Measurements from ENCODE around the gene SPRN.
A peak's percentile ranks its signal among the peaks of the same experiment; 100 is the strongest.
"Not testable (repeated sequence)": the region's sequence is repeated elsewhere in the genome, so short reads cannot be mapped to it uniquely, and the experiment has no call there.

SPRN gene

GRCh38 chr10:133440633-133441285 lies 16.3 kb upstream of the SPRN start:
- no peak for DNase-seq (ENCODE audit: low spot score)
- TF ChIP-seq, protein P1, sequence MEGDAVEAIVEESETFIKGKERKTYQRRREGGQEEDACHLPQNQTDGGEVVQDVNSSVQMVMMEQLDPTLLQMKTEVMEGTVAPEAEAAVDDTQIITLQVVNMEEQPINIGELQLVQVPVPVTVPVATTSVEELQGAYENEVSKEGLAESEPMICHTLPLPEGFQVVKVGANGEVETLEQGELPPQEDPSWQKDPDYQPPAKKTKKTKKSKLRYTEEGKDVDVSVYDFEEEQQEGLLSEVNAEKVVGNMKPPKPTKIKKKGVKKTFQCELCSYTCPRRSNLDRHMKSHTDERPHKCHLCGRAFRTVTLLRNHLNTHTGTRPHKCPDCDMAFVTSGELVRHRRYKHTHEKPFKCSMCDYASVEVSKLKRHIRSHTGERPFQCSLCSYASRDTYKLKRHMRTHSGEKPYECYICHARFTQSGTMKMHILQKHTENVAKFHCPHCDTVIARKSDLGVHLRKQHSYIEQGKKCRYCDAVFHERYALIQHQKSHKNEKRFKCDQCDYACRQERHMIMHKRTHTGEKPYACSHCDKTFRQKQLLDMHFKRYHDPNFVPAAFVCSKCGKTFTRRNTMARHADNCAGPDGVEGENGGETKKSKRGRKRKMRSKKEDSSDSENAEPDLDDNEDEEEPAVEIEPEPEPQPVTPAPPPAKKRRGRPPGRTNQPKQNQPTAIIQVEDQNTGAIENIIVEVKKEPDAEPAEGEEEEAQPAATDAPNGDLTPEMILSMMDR (IDR thresholded peaks at IDR 0.05; ENCODE audit: extremely low read depth, missing control alignments) = no peak

GRCh38 chr10:133439517-133440461 lies 15.4 kb upstream of the SPRN start:
- TF ChIP-seq, protein P1 (IDR thresholded peaks at IDR 0.05; ENCODE audit: extremely low read depth, missing control alignments) = no peak
- no peak for DNase-seq (ENCODE audit: low spot score)

- TF ChIP-seq, protein P1 (IDR thresholded peaks at IDR 0.05; ENCODE audit: extremely low read depth, missing control alignments) = peak; percentile 6
- DNase-seq (ENCODE audit: low spot score) = peak; percentile 76
These were observed 14.4 kb upstream of the SPRN start for GRCh38 chr10:133438711-133439273.

- DNase-seq (ENCODE audit: low spot score) = not testable (repeated sequence)
These were observed 8.4 kb upstream of the SPRN start for GRCh38 chr10:133432789-133433188.

DNA sequence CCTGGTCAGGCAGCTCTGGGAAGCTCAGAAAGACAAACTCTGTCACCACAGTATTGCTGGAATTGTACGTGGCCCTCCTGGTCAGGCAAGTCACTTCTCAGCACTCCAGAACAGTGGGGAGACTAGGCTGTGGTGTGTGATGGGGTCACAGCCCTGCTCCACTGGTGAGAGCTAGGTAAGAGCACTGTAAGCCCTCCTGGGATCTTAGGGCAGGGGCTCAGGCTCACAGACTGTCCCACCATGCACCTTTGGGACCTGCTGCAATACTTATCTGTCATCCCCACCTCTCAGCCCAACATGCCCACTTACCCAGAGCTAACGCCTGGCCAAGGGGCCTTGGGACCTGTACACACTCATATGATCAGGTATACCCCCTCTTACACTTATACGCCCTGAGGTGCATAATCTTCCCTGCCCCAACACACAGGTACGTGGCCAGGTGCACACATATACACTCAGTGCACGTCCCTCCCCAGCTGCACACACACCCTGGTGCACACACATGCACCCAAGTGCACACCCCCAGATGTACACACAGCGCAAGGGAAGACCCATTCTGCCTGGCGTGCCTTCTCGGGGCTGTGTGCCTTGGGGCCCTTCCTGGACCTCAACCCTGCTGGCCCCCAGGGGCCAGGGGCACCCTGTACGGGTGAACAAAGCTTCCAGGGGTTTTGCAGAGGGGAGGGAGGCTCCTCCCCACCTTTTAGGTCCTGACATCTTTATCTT lies 7.6 kb upstream of the SPRN start:
- not testable (repeated sequence) for DNase-seq (ENCODE audit: low spot score)

- DNase-seq (ENCODE audit: low spot score) = not testable (repeated sequence)
These were observed 5.1 kb upstream of the SPRN start for GRCh38 chr10:133429571-133429970.

DNA sequence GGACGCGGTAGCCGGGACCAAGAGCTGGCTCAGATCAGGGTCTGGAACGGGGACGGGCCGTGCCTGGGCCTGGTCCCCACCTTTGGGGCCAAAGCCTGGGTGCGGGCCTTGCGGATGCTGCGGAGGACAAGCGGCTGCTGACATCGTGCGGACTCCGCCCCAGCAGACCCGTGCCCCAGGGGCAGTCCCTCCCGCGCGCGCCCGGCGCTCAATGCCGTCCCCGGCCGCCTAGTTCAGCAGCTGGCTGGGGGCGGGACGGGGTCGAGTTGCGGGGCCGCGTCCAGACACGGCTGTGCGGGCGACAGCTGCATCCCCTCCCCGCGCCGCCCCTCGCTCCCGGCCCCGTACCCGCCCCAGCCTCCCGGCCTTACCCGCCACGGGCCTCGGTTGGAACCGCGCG lies 323 bp downstream of the SPRN start:
- not testable (repeated sequence) for DNase-seq (ENCODE audit: low spot score)

GRCh38 chr10:133422807-133423771 lies 1.3 kb downstream of the SPRN start:
- peak; percentile 56 for DNase-seq (ENCODE audit: low spot score)
- TF ChIP-seq, protein P1 (IDR thresholded peaks at IDR 0.05; ENCODE audit: extremely low read depth, missing control alignments) = no peak

Data from GM20000 (cell line).